Neural cell (in vitro differentiated cells): ENCODE data around the gene GPR62. TPM values are rescaled to one million over a fixed set of nuclear protein-coding genes. Genes with fewer than 3 reads are reported as not detected.

Experiments used
- H2AFZ ChIP-seq: fragments of 200-600, 300-800 bp; sonication (generic), shearing (Covaris generic); 2 replicates; pipeline ENCODE4 v1.6.0; 2014; ENCODE audit warnings: low read depth, mild to moderate bottlenecking, antibody characterized with exemption, low read length, moderate library complexity
- H3F3A ChIP-seq: fragments of 200-600 bp; shearing (Covaris generic); 2 replicates; pipeline ENCODE4 v1.6.1; 2016; ENCODE audit warnings: mild to moderate bottlenecking, moderate library complexity, mixed read lengths, antibody characterized with exemption, low read length; ENCODE audit not compliant: insufficient read depth, poor library complexity, severe bottlenecking
- H3K27ac ChIP-seq: fragments of 200-600, 300-800 bp; sonication (generic), shearing (Covaris generic); 2 replicates; pipeline ENCODE4 v1.5.1; 2014; ENCODE audit warnings: mild to moderate bottlenecking, low read length, moderate library complexity
- H3K27me3 ChIP-seq: fragments of 300-800, 200-600 bp; sonication (generic), shearing (Covaris generic); 2 replicates; pipeline ENCODE4 v1.6.0; 2014; ENCODE audit warnings: mild to moderate bottlenecking, low read depth, low read length, moderate library complexity; ENCODE audit not compliant: insufficient read depth
- H3K36me3 ChIP-seq: fragments of 300-800, 200-600 bp; sonication (generic), shearing (Covaris generic); 2 replicates; pipeline ENCODE4 v1.5.1; 2014; ENCODE audit warnings: mild to moderate bottlenecking, antibody characterized with exemption, low read length, moderate library complexity; ENCODE audit not compliant: insufficient read depth
- H3K4me2 ChIP-seq: fragments of 300-800, 200-600 bp; sonication (generic), shearing (Covaris generic); 2 replicates; pipeline ENCODE4 v1.6.0; 2014; ENCODE audit warnings: mild to moderate bottlenecking, low read length
- H3K4me3 ChIP-seq: fragments of 300-800, 200-600 bp; sonication (generic), shearing (Covaris generic); 2 replicates; pipeline ENCODE4 v1.5.1; 2014; ENCODE audit warnings: mild to moderate bottlenecking, low read length, moderate library complexity
- H3K79me2 ChIP-seq: fragments of 200-600 bp; shearing (Covaris generic); replicated peaks from 2 replicates; pipeline ENCODE4 v1.6.0; 2014; ENCODE audit warnings: mild to moderate bottlenecking, low read length, moderate library complexity; ENCODE audit not compliant: insufficient read depth
- H3K9ac ChIP-seq: fragments of 300-800, 200-600 bp; sonication (generic), shearing (Covaris generic); 2 replicates; pipeline ENCODE4 v1.6.1; 2016; ENCODE audit warnings: mild to moderate bottlenecking, low read length, mixed read lengths
- H3K9me2 ChIP-seq: fragments of 200-600 bp; shearing (Covaris generic); 2 replicates; pipeline ENCODE4 v1.6.1; 2016; ENCODE audit warnings: mild to moderate bottlenecking, low read length, mixed read lengths; ENCODE audit not compliant: insufficient read depth
- H3K9me3 ChIP-seq: fragments of 200-600, 300-800 bp; sonication (generic), shearing (Covaris generic); 2 replicates; pipeline ENCODE4 v1.6.1; 2016; ENCODE audit warnings: mild to moderate bottlenecking, mixed run types, low read length, moderate library complexity, mixed read lengths
- H4K20me1 ChIP-seq: fragments of 200-600 bp; shearing (Covaris generic); 2 replicates; pipeline ENCODE4 v1.6.1; 2016; ENCODE audit warnings: mild to moderate bottlenecking, mixed run types; ENCODE audit not compliant: insufficient read depth
- EP300 ChIP-seq: fragments of 450-650 bp; conservative IDR thresholded peaks from 2 replicates; pipeline ENCODE4 v1.6.1; 2014; ENCODE audit warnings: antibody characterized with exemption, mild to moderate bottlenecking, moderate library complexity; ENCODE audit not compliant: poor library complexity, severe bottlenecking
- EZH2 ChIP-seq: fragments of 200-600, 300-800 bp; shearing (Covaris generic), sonication (generic); IDR thresholded peaks from 2 replicates; pipeline ENCODE4 v1.6.1; 2014; ENCODE audit warnings: antibody characterized with exemption, low read length, borderline replicate concordance, mild to moderate bottlenecking; ENCODE audit not compliant: insufficient read depth, poor library complexity, severe bottlenecking
- MXI1 ChIP-seq: fragments of 450-650 bp; conservative IDR thresholded peaks from 2 replicates; pipeline ENCODE4 v1.6.1; 2014; ENCODE audit warnings: antibody characterized with exemption, mild to moderate bottlenecking; ENCODE audit not compliant: poor library complexity, severe bottlenecking
- POLR2AphosphoS5 ChIP-seq: IDR thresholded peaks from 2 replicates; pipeline ENCODE4 v1.6.1; 2012
- RAD21 ChIP-seq: fragments of 450-650 bp; conservative IDR thresholded peaks from 2 replicates; pipeline ENCODE4 v1.6.1; 2014; ENCODE audit warnings: antibody characterized with exemption, mild to moderate bottlenecking, moderate library complexity
- REST ChIP-seq: IDR thresholded peaks from 2 replicates; pipeline ENCODE4 v1.6.1; 2012; ENCODE audit warnings: borderline replicate concordance
- SMC3 ChIP-seq: fragments of 450-650 bp; conservative IDR thresholded peaks from 2 replicates; pipeline ENCODE4 v1.6.1; 2014; ENCODE audit warnings: antibody characterized with exemption, mild to moderate bottlenecking, moderate library complexity; ENCODE audit not compliant: poor library complexity
- TAF1 ChIP-seq: IDR thresholded peaks from 2 replicates; pipeline ENCODE4 v1.6.1; 2012; ENCODE audit warnings: low read depth
- polyA plus RNA-seq: library from polyadenylated mRNA; depleted of rRNA; stranded (reverse); fragments of >200 nt; gene quantifications from 2 replicates; pipeline ENCODE4 v1.2.3, GENCODE V29; 2014
- TF ChIP-seq, protein P1 (sequence below): fragments of 450-650 bp; IDR thresholded peaks from 2 replicates; pipeline ENCODE4 v1.5.1; 2014; ENCODE audit warnings: antibody characterized with exemption, mild to moderate bottlenecking, moderate library complexity; ENCODE audit not compliant: poor library complexity, severe bottlenecking

Gene GPR62
- polyA plus RNA-seq, 1 donor from 2014 or later = not detected

DNA sequence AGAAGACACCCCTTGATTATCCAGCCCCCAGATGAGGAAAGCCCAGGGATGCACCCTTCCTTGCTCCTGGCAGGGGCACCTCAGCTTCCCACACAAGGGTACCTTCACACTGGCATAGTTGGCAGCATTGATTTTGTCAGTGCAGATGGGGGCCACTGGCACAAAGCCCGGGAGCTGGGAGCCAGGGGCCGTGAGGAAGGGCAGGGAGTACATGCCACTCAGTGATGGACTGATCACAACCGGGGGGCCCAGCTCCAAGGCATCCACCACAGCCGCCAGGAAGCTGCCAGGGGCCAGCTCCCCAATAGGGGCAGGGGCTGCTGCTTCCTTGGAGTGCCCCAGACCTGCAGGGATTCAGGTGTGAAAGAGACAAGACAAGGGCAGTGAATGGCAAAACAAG lies 14.7 kb downstream of the GPR62 start:
- Histone ChIP-seq H3K27ac (no peak overlapping the region), H4K20me1 (no peaks in the 10 kb centered on the region), H3K9ac (no peak overlapping the region), H3F3A (no peaks in the 10 kb centered on the region), H3K9me2 (no peaks in the 10 kb centered on the region), H3K4me3 (no peak overlapping the region), H3K79me2 (peaks cover 23% of the 10 kb centered on the region), H2AFZ (no peak overlapping the region), H3K27me3 (no peaks in the 10 kb centered on the region), H3K4me2 (no peak overlapping the region), H3K9me3 (no peaks in the 10 kb centered on the region), H3K36me3 (no peaks in the 10 kb centered on the region)
- TF ChIP-seq EZH2 = no peak
- TF ChIP-seq SMC3 = no peak
- TF ChIP-seq POLR2AphosphoS5 = no peak
- no peak for TF ChIP-seq MXI1
- TF ChIP-seq TAF1 = no peak
- TF ChIP-seq REST = no peak

DNA sequence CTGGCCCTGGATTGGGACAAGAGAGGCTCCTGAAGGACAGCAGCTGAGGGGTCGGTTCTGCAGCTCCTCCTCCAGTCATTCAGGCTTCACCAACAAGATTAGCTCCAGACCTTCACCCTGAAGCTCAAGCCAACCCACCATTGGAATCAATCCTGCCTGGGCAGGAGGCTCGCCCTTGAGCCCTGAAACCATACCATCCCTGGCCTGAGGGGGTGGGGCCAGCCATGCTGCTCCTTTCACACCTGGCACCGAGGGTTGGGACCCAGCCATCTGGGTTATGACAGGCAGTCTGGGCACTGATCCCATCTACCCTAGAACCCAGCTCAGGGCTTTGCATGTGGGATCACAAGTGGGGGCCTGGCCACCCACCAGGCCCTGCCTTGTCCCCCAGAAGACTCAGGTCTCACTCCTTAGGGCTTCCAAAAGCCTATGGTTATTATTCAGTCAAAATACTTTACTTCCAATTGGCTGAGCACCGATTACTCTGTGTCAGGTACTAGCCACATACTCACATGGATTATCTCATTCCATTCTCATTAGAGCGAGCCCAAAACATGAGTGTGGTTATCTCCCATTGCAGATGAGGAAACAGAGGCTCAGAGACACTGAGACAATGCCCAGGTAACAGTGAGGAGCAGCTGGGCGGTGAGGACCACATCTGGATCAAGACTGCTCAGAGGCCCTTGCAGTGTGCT lies 15.6 kb downstream of the GPR62 start:
- Histone ChIP-seq H4K20me1 (no peaks in the 10 kb centered on the region), H3K4me3 (no peak overlapping the region), H3K27ac (no peak overlapping the region), H3K9me2 (no peaks in the 10 kb centered on the region), H3F3A (no peaks in the 10 kb centered on the region), H3K36me3 (no peaks in the 10 kb centered on the region), H3K4me2 (no peak overlapping the region), H3K79me2 (peaks cover 14% of the 10 kb centered on the region), H3K9ac (no peak overlapping the region), H2AFZ (no peak overlapping the region), H3K9me3 (no peaks in the 10 kb centered on the region), H3K27me3 (no peaks in the 10 kb centered on the region)
- TF ChIP-seq TAF1 = no peak
- TF ChIP-seq EZH2 = no peak
- TF ChIP-seq RAD21 = no peak
- TF ChIP-seq EP300 = no peak
- no peak for TF ChIP-seq SMC3
- TF ChIP-seq, protein P1, sequence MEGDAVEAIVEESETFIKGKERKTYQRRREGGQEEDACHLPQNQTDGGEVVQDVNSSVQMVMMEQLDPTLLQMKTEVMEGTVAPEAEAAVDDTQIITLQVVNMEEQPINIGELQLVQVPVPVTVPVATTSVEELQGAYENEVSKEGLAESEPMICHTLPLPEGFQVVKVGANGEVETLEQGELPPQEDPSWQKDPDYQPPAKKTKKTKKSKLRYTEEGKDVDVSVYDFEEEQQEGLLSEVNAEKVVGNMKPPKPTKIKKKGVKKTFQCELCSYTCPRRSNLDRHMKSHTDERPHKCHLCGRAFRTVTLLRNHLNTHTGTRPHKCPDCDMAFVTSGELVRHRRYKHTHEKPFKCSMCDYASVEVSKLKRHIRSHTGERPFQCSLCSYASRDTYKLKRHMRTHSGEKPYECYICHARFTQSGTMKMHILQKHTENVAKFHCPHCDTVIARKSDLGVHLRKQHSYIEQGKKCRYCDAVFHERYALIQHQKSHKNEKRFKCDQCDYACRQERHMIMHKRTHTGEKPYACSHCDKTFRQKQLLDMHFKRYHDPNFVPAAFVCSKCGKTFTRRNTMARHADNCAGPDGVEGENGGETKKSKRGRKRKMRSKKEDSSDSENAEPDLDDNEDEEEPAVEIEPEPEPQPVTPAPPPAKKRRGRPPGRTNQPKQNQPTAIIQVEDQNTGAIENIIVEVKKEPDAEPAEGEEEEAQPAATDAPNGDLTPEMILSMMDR = no peak
- TF ChIP-seq REST = no peak
- TF ChIP-seq MXI1 = no peak
- TF ChIP-seq POLR2AphosphoS5 = no peak
